Measurements from ENCODE around the gene GRID1.

Gene GRID1

DNA sequence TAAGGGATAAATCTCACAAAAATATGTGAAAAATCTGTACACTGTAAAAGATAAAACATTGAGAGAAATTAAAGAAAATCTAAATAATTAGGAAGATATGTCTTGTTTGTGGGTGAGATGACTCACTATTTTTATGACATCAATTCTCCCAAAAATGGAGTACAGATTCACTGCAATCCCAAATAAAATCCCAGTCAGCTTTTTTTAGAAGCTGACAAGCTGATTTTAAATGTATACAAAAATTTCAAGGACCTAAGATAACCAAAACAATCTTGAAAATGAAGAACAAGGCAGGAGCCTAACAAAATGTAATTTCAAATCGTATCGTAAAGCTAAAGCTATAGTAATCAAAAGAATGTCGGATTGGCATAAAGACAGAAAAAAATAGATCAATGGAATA lies 458.1 kb downstream of the GRID1 start:
- TF ChIP-seq GATA1 (IDR thresholded peaks at IDR 0.05; ENCODE audit: low read depth, low read length), result no peak

DNA sequence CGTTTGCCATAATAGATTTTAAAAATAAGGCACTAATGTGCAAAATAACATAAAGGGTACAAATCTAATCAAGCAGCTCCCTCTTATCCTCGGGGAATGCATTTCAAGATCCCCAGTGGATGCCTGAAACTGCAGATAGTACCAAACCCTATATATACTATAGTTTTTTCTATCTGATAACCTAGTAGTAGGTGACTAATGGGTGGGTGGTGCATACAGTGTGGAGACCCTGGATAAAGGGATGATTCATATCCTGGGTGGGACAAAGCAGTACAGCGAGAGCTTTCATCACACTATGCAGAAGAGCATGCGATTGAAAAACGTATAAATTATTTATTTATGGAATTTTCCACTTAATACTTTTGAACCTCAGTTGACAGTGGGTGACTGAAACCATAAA lies 464.5 kb downstream of the GRID1 start:
- DNase-seq, result no peak
- TF ChIP-seq POLR2A (IDR thresholded peaks at IDR 0.05; ENCODE audit: low read length), result no peak
- TF ChIP-seq GATA1 (IDR thresholded peaks at IDR 0.05; ENCODE audit: low read depth, low read length), result no peak

More for the DNA sequence above, 458.1 kb downstream of the GRID1 start:
- no peak for DNase-seq

DNA sequence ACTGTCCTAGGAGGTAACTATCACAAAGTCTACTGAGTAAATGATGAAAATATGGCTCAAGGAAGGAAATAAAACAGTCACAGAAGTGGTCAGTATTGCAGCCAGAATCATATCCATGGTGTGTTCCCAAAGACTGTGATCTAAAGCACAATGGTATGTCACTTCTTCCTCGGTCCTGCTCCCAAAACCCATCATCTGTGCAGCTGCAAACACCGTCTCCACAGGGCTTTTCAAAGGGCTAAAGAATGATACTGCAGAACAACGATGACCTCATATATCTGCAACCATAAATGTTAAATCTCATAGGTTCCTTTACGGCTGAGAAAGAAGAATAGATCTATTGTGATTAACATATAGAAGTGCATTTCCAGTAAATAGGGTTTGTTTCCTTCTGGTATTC lies 465.0 kb downstream of the GRID1 start:
- DNase-seq, result no peak
- TF ChIP-seq GATA1 (IDR thresholded peaks at IDR 0.05; ENCODE audit: low read depth, low read length), result no peak
- no peak for TF ChIP-seq POLR2A (IDR thresholded peaks at IDR 0.05; ENCODE audit: low read length)

- no peak for TF ChIP-seq POLR2A (IDR thresholded peaks at IDR 0.05; ENCODE audit: low read length)
- TF ChIP-seq GATA1 (IDR thresholded peaks at IDR 0.05; ENCODE audit: low read depth, low read length), result no peak
- DNase-seq, result no peak
These were observed 466.1 kb downstream of the GRID1 start for GRCh38 chr10:85900487-85900886.

DNA sequence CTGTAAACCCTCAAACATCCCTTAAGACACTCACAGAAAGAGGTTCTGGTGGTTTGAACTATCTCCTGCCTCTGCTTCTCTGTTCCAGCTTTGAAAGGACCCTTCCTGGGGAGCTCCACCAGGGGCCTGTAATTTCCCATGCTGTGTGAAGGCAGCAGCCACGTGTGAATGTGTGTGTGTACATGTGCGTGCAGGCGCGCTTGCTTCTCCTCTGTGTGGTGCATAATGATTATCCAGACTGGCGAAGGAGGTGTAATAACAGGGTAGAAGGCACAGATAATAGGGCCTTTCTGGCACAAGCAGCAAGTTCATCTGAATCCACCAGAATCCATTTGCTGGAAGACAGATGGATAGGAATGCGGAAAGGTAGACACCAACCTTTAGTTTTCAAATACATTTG lies 466.5 kb downstream of the GRID1 start:
- no peak for DNase-seq
- TF ChIP-seq POLR2A (IDR thresholded peaks at IDR 0.05; ENCODE audit: low read length) (no peak), GATA1 (IDR thresholded peaks at IDR 0.05; ENCODE audit: low read depth, low read length) (no peak)

DNA sequence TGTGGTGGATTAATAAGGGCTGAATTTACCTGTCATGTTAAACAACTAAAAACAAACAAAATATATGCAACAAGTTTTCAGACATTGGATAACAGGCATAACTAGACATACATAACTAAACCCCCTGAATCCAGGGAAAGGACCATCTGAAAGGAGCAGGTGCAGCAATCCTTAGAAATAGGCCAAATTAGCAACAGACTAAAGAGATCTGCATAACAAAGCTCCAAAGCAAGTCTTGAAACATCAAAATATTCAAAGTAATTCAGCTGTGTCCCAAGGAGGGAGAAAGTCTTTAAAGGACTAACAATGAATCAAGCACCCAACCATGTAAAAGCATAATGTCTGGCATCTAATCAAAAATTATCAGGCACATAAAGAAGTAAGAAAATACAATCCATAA lies 475.1 kb downstream of the GRID1 start:
- DNase-seq, result no peak
- TF ChIP-seq GATA1 (IDR thresholded peaks at IDR 0.05; ENCODE audit: low read depth, low read length) (no peak), POLR2A (IDR thresholded peaks at IDR 0.05; ENCODE audit: low read length) (no peak)

- TF ChIP-seq POLR2A (IDR thresholded peaks at IDR 0.05; ENCODE audit: low read length) (no peak), GATA1 (IDR thresholded peaks at IDR 0.05; ENCODE audit: low read depth, low read length) (no peak)
- no peak for DNase-seq
These were observed 478.0 kb downstream of the GRID1 start for GRCh38 chr10:85888559-85888958.

- DNase-seq, result no peak
- no peak for TF ChIP-seq GATA1 (IDR thresholded peaks at IDR 0.05; ENCODE audit: low read depth, low read length)
These were observed 478.6 kb downstream of the GRID1 start for GRCh38 chr10:85888004-85888403.

DNA sequence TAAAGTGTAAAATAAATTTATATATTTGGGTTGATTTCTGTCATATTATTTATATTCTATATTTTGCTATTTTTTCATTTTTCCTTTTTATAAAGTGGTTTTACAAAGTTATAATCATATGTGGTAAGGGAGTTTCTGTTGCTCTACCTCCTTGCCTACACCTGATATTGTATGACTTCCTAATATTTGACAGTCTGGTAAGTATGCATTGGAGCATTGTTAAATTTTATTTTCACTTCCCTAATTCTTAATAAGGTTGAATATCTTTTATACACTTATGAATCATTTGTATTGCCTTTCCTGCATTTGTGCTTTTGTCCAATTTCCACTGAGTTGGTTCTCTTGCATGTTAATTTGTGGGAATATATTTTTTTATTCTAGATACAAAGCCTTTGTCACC lies 492.4 kb downstream of the GRID1 start:
- DNase-seq, result no peak
- TF ChIP-seq POLR2A (IDR thresholded peaks at IDR 0.05; ENCODE audit: low read length) (no peak), GATA1 (IDR thresholded peaks at IDR 0.05; ENCODE audit: low read depth, low read length) (no peak)

- no peak for DNase-seq
These were observed 493.5 kb downstream of the GRID1 start for GRCh38 chr10:85873063-85873462.

GRCh38 chr10:85868627-85869499 lies 497.7 kb downstream of the GRID1 start:
- no peak for DNase-seq
- TF ChIP-seq POLR2A (IDR thresholded peaks at IDR 0.05; ENCODE audit: low read length), result no peak
- TF ChIP-seq GATA1 (IDR thresholded peaks at IDR 0.05; ENCODE audit: low read depth, low read length), result no peak

More at GRCh38 chr10:85873063-85873462, 493.5 kb downstream of the GRID1 start:
- TF ChIP-seq GATA1 (IDR thresholded peaks at IDR 0.05; ENCODE audit: low read depth, low read length) (no peak), POLR2A (IDR thresholded peaks at IDR 0.05; ENCODE audit: low read length) (no peak)

GRCh38 chr10:85864868-85865526 lies 501.6 kb downstream of the GRID1 start:
- no peak for TF ChIP-seq GATA1 (IDR thresholded peaks at IDR 0.05; ENCODE audit: low read depth, low read length)
- TF ChIP-seq POLR2A (IDR thresholded peaks at IDR 0.05; ENCODE audit: low read length), result no peak
- DNase-seq, result no peak

- no peak for TF ChIP-seq GATA1 (IDR thresholded peaks at IDR 0.05; ENCODE audit: low read depth, low read length)
- no peak for TF ChIP-seq POLR2A (IDR thresholded peaks at IDR 0.05; ENCODE audit: low read length)
These were observed 502.4 kb downstream of the GRID1 start for GRCh38 chr10:85864173-85864549.

GRCh38 chr10:85863301-85864172 lies 503.1 kb downstream of the GRID1 start:
- no peak for TF ChIP-seq GATA1 (IDR thresholded peaks at IDR 0.05; ENCODE audit: low read depth, low read length)
- TF ChIP-seq POLR2A (IDR thresholded peaks at IDR 0.05; ENCODE audit: low read length), result no peak
- no peak for DNase-seq

More at GRCh38 chr10:85864173-85864549, 502.4 kb downstream of the GRID1 start:
- no peak for DNase-seq

All from erythroblast (primary cell).